Retinal pigment epithelial cell (primary cell): ENCODE results near the gene CD36.

Experiments
- DNase-seq: peaks from one replicate; pipeline ENCODE4 v3.0.0-alpha.2; 2010; ENCODE audit warnings: low read depth
- H3K4me3 ChIP-seq: 2 replicates; pipeline ENCODE4 v1.5.1; 2011; ENCODE audit warnings: mild to moderate bottlenecking, low read length, control low read depth, moderate library complexity
- TF ChIP-seq, protein P1 (sequence below): conservative IDR thresholded peaks from 2 replicates; pipeline ENCODE4 v1.5.1; 2011; ENCODE audit warnings: low read depth, low read length, control low read depth, inconsistent platforms

Gene CD36

DNA sequence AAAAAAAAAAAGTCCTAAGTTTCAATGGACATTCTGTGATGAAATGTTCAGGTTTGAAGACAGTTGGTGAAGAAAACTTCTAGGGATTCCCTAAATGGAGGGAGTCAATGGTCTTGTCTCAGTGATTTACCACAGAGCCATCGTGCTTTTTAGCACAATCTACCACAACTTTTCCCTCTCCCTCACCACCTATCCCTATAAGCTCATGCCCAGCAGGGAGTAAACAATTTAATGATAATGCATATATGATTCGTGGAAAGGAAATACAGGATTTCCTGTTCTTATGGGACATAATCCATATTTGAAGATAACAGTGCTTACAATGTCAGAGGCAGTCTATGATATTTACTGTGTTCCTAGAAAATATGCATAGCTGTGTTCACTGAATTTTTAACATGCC, 38.4 kb upstream of the CD36 start:
- TF ChIP-seq, protein P1, sequence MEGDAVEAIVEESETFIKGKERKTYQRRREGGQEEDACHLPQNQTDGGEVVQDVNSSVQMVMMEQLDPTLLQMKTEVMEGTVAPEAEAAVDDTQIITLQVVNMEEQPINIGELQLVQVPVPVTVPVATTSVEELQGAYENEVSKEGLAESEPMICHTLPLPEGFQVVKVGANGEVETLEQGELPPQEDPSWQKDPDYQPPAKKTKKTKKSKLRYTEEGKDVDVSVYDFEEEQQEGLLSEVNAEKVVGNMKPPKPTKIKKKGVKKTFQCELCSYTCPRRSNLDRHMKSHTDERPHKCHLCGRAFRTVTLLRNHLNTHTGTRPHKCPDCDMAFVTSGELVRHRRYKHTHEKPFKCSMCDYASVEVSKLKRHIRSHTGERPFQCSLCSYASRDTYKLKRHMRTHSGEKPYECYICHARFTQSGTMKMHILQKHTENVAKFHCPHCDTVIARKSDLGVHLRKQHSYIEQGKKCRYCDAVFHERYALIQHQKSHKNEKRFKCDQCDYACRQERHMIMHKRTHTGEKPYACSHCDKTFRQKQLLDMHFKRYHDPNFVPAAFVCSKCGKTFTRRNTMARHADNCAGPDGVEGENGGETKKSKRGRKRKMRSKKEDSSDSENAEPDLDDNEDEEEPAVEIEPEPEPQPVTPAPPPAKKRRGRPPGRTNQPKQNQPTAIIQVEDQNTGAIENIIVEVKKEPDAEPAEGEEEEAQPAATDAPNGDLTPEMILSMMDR: no peak
- H3K4me3 ChIP-seq: no peak overlapping the region
- no peak for DNase-seq

DNA sequence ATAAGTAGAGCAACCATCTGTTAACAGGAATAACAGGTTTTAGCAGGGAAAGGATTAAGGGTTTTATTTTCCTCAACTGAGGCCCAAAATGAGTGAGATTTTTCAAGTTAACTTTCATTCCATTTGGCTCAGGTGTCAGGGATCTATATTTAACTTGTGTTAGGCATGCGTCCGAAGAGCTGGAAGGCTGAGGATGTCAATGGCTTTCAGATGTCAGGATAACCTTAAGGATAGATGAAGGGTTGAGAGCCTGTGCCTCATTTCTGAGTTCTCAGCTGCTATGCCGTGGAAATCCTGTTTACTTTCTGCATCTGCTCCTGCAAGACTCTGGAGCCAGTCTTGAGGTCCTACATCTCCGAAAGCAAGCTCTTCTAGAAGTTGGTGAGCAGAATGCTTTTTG, 36.4 kb upstream of the CD36 start:
- no peak for DNase-seq
- TF ChIP-seq, protein P1: no peak
- H3K4me3 ChIP-seq: no peak overlapping the region

DNA sequence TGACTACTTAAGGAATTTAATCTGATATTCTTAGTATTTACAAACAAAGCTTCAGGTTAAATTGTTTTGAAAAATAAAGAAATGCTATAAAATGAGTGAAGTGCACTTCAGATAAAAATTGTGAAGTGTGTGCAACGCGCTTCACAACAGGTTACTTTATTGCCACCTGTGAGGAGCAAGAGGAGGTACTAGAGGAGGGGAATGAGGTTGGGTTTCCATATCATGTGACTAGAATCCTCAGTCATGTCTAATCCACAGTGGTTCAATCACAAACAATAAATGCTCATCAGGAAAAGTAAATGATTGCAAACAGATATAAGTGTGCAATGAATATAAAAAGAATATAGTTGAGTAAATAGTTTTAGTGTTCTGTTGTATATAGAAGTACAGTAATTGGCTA, 34.5 kb upstream of the CD36 start:
- no peak for DNase-seq
- TF ChIP-seq, protein P1: no peak
- H3K4me3 ChIP-seq: no peak overlapping the region

DNA sequence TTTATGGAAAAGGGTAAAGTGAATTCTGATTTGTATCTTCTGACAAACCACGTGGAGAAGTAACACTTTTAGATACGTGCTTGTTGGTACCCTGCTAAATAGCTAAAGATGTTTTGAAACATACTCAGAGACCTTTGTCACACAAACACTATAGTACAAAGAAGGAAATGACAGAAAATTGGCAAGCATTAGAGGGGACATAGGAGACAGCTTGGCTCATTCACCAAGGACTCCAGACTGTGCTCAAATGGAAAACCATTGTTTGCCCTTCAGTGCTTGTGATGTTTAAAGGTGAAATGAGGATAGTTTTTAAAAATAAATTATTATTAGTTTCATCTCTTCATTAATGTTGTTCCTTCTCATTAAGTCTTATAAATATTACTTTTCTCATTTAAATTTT, 34.0 kb upstream of the CD36 start:
- H3K4me3 ChIP-seq: no peak overlapping the region
- TF ChIP-seq, protein P1: no peak
- no peak for DNase-seq

DNA sequence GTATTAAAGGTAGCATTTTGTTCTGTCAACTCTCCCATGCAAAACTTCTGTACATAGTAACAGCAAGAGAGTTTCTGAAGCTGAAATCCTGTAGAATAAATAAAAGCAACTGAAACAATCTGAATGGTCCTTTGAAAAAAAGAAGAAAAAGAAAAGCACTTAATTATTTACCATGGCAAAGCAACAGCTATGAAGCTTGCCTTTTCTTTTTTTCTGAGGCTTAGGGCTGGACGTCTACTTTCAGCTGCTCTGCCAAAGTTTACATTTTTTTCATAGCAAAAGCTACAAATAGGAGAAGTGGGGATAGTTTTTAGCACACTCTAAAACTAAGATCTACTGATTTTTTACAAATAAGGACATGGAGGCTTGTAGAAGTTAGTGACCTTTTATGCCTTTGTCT, 31.3 kb upstream of the CD36 start:
- H3K4me3 ChIP-seq: no peak overlapping the region
- TF ChIP-seq, protein P1: no peak
- DNase-seq: no peak

DNA sequence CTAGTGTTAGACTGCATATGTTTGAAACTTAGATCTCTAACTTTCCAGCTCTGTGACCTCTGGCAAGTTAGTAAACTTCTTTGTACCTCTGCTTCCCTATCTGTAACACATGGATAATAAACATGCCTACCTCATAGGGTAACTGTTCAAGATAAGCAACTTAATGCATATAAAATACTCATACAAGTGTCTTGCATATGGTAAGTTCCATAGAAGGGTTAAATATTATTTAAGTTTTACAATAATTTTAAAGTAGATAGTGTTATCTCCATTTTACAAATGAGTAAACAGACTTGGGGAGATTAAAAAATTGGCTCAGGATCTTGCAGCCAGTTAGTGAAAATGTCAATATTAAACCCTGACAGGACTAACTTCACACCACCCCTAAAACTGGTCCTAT, 30.1 kb upstream of the CD36 start:
- no peak overlapping the region for H3K4me3 ChIP-seq
- TF ChIP-seq, protein P1: no peak
- no peak for DNase-seq

DNA sequence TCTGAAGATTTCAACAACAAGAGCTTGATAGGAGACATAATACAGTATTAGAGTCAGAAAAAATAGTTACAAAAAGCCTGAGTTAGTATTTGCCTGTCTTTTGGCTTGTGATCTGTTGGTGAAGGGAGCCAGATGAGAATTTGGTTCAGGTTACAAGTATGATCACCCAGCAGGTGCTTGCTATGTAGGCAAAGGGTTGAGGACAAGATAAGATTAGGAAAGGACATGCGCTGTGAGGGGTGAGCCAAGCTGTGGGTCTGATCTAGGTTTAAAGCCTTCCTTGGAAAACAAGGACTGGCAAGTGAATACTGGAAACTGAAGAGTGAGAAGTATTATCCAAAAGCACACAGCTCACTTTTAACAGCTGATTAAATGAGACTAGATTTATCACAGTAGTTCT, 28.7 kb upstream of the CD36 start:
- no peak for DNase-seq
- no peak overlapping the region for H3K4me3 ChIP-seq
- TF ChIP-seq, protein P1: no peak
